Ramos (cell line): ENCODE data around the gene NDEL1.
"Not testable (repeated sequence)": the region's sequence is repeated elsewhere in the genome, so short reads cannot be mapped to it uniquely, and the experiment has no call there.

Experiments used
- in situ Hi-C: fragments of 300-500 bp; cut with MboI; formaldehyde crosslinking; loops from one replicate; pipeline ENCODE4 v1.14.3; 2022; ENCODE audit warnings: low sequenced_read_pairs; ENCODE audit not compliant: unreplicated experiment

The NDEL1 gene

GRCh38 chr17:8435245-8436168 lies at the start of gene NDEL1:
Gene NDEL1, plus strand, starts transcription at chr17:8435884. Its CDS starts 8,388 bp downstream, at chr17:8444272.
- in situ Hi-C loops = no loop called here

- in situ Hi-C loops = no loop called here
Measured at GRCh38 chr17:8386841-8387240, 48.8 kb upstream of the NDEL1 start.

- in situ Hi-C loops = no loop called here
Measured at GRCh38 chr17:8387914-8388651, 47.6 kb upstream of the NDEL1 start.

GRCh38 chr17:8391711-8392110 lies 44.0 kb upstream of the NDEL1 start:
- in situ Hi-C loops = no loop called here

- in situ Hi-C loops = no loop called here
Measured at GRCh38 chr17:8392274-8392673, 43.4 kb upstream of the NDEL1 start.

- in situ Hi-C loops = no loop called here
Measured at GRCh38 chr17:8392674-8393469, 42.8 kb upstream of the NDEL1 start.

DNA sequence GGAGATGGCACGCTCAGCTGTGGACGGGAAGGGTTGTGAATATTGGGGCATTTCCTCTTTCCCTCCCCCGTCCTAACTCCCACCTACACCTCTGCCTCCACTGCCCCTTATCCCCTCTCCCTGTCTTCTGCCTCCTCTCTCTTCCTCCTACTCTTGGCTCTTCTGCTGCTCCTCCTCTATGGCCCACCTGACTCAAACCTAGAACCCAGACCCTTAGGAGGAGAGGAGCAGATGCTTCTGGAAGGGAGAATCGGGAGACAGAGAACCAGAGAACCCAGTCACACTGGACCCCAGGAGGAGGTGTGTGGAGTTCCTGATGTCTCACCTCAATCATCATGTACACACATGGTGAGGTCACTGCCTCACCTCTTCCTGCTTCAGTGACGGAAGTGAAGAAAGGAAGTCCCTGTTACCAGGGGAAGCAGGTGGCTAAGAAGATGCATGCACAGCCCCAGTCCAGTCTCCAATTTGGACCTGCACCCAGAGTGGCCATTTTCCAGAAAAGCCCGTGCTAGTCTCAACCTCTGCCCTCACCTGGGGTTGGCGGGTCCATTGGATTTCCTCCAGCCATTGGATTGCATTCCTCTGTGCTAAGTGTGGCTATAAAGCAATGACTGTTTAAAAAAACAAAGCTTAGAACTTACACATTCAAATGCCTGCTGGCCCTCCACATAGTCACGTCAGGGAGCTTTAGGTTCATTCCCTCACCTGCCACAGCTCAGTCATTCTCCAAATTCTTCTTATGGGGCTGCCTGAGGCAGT lies 42.0 kb upstream of the NDEL1 start:
- in situ Hi-C loops = no loop called here

GRCh38 chr17:8394497-8394896 lies 41.2 kb upstream of the NDEL1 start:
- in situ Hi-C loops = not testable (repeated sequence)

GRCh38 chr17:8397636-8398035 lies 38.0 kb upstream of the NDEL1 start, which contains the start of gene RNF222:
Gene RNF222, minus strand, starts transcription at chr17:8397827. Its CDS starts 4,366 bp downstream, at chr17:8393461.
- in situ Hi-C loops = no loop called here

DNA sequence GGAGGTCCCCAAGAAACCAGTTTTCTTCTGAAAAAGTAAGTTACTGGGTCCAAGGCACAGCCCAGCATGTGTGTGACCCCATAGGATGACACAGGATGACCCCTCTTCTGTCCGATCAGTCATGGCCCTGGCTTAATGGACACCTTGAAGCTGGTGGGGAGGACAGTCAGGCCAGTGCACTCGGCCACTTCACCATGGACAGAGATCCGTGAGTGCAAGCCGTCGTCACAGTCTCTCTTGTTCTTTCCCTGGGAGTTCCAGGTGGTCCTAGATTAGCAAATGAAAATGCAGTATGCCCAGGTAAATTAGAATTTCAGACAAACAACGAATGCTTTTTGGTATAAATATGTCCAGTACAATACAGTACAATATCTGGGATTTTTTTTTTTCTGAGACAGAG lies 36.7 kb upstream of the NDEL1 start:
- in situ Hi-C loops = no loop called here

- in situ Hi-C loops = no loop called here
Measured at GRCh38 chr17:8401107-8401506, 34.6 kb upstream of the NDEL1 start.

DNA sequence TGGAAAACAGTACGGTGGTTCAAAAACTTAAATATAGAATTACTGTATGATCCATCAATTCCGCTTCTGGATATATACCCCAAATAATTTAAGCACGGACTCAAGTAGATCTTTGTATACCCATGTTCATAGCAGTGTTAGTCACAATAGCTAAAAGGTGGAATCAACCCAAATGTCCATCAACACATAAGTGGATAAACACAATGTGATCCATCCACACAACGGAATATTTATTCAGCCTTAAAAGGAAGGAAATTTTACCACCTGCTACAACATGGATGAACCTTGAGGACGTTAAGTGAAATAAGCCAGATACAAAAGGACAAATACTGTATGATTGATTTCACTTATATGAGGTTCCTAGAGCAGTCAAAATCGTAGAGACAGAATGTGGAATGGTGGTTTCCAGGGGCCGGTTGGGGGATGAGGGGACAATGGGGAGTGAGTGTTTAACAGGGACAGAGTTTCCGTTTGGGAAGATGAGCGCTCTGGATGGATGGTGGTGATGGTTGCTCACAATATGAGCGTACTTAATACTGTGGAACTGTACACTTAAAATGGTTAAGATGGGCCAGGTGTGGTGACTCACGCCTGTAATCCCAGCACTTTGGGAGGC lies 32.7 kb upstream of the NDEL1 start:
- in situ Hi-C loops = no loop called here

- in situ Hi-C loops = no loop called here
Measured at GRCh38 chr17:8405499-8406016, 30.1 kb upstream of the NDEL1 start.

DNA sequence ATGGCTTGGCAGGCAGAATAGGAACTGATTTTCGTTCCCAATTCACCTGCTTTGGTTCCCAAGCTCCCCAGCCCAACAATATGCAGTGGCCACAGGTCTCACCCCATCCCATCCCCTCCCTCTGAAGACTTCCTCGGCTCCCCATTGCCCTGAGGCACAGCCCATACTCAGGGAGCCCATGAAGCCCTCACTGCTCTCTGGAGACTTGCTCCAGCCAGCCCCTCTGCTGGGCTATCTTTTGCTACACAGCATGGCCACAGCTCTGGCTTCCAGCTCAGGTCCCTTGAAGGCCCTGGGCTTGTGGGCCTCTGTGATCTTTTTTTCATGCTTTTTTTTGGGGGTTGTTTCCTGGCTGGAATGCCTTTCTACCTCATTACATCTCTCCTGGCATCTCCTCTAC lies 29.5 kb upstream of the NDEL1 start:
- in situ Hi-C loops = no loop called here

DNA sequence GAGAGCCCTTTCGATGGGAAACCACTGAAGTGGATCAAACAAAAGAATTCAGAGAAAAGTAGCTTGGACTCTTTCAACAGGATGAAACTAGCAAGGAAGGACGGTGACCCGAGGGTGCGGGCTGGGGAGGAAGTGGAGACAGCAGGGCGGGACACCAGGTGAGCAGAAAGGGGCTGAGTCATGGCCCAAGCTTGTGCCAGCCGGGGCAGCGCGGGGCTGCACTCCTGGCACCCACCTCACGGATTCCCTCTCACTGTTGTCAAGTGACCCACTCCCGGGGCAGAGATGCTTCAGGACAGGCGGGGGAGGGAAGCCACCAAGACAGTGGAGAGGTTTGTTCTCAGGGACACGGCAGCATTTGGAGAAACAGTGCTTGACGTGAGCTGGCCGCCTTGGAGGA lies 27.3 kb upstream of the NDEL1 start:
- in situ Hi-C loops = no loop called here

DNA sequence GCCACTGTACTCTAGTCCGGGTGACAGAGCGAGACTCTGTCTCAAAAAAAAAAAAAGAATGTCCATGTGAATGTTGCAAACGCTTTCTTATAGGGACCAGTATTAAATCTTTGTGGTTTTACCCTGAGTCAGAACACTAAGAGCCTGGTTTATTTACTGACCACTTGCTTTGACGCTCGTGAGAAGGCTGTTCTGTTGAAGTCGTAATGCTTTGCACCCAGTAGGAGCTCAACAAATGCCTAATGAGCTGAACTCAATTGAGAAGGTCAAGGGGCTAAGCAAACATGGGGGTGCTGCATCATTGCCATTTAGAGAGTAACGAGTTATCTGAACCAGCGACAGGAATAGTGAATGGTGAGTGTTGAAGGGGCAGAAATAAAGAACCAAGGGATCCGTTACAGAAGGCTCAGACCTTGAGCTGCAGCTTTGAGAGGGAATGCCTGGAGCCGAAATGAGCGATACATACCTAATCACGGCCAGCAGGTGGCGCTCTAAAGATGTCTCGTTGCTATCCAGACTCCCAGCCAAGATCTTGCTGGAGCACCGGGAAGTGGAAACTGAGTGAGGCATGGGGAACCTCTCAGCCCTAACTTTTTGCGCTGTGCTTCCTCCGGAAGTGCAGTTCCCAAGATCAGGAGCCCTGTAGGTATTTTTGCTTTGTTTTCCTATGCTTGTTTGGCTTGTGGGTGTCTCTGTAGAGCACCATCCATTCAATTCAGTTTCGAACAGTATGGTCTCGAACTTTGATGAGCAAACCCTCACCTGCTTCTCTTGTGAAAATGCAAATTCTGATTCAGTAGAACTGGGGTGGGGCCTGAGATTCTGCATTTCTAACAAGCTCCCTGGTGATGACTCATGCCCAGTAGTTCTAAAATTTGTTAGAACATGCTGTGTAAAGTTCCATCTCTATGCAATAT lies 25.5 kb upstream of the NDEL1 start:
- in situ Hi-C loops = loop anchor here (10.0 kb wide), 1 partner anchor 335 kb away; the partner anchor contains the start of gene CCDC42

DNA sequence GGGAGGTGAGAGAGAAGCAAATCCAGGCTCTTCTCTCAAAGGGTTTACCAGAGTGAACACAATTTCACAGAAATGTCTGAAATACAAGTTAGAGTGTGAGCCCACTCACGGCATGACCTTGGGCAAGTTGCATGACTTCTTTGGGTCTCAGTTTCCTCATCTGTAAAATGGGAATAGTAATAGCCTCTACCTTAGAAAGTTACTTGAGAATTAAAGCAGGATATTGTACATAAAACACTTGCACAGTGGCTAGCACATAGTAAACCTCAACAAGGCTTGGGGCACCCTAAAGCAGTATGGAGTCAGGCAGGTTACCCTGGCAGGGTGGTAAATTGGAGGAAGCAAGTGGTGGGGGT lies 24.8 kb upstream of the NDEL1 start:
- in situ Hi-C loops = loop anchor here (10.0 kb wide), 1 partner anchor 334 kb away; the partner anchor contains the start of gene CCDC42

DNA sequence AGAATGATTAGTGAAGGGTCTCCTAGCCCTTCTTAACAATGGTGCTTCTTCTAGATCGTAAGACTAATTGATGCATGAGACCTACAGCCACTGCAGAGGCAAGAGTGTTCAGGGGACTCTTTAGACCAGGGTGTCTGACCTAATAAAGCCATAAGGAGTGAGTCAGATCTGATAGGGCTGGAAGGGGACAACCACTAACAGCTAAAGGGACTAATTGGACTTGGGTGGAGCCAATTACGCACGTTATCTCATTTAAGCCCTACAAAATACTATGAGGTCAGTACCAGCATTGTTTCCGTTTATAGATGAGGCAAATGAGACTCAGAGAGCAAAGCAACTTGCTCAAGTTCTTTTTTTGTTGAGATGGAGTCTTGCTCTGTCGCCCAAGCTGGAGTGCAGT lies 23.6 kb upstream of the NDEL1 start:
- in situ Hi-C loops = loop anchor here (10.0 kb wide), 1 partner anchor 333 kb away; the partner anchor contains the start of gene CCDC42
